IMR-90 (cell line): ENCODE measurements around the gene MTA1. TPM values are rescaled to one million over a fixed set of nuclear protein-coding genes. Genes with fewer than 3 reads are reported as not detected.

Experiments used
- ATAC-seq: fragments of 200-7000 bp; cut with Tn5 transposase; 2 replicates; pipeline ENCODE4 v1.9.1; 2020; ENCODE audit warnings: low read depth, mild to moderate bottlenecking, moderate library complexity
- BruUV-seq: library from RNA; stranded (reverse); fragments of 400-500 nt; replicated peaks from 2 replicates; lab custom pipeline; 2021; lab: Mats Ljungman, UMichigan
- CTCF ChIA-PET: fragments of 300-600 bp; formaldehyde crosslinking; extraction: SDS; loops from one replicate; lab custom pipeline; 2021; ENCODE audit warnings: antibody characterized with exemption; lab: Yijun Ruan, JAX
- POLR2A ChIA-PET: fragments of 300-600 bp; sonication (Branson Sonifier 250); formaldehyde crosslinking; loops from one replicate; lab custom pipeline; 2022; ENCODE audit warnings: antibody characterized with exemption; ENCODE audit not compliant: unreplicated experiment; lab: Charles Lee
- DNase-seq: peaks from one replicate; pipeline ENCODE4 v3.0.0; 2013
- H2AFZ ChIP-seq: replicated peaks from 2 replicates; pipeline ENCODE3; 2013; ENCODE audit warnings: low read length, mild to moderate bottlenecking; ENCODE audit not compliant: poor library complexity
- H2AK5ac ChIP-seq: 2 replicates; pipeline ENCODE4 v1.6.1; 2013; ENCODE audit warnings: low read depth, low read length, inconsistent platforms
- H2AK9ac ChIP-seq: replicated peaks from 2 replicates; pipeline ENCODE3; 2013; ENCODE audit warnings: mild to moderate bottlenecking, low read depth, low read length, moderate library complexity; ENCODE audit not compliant: poor library complexity
- H2BK120ac ChIP-seq: 2 replicates; pipeline ENCODE4 v1.6.1; 2013; ENCODE audit warnings: low read depth, low read length, inconsistent platforms
- H2BK15ac ChIP-seq: 3 replicates; pipeline ENCODE4 v1.6.1; 2013; ENCODE audit warnings: low read depth, low read length, inconsistent platforms
- H2BK20ac ChIP-seq: 2 replicates; pipeline ENCODE4 v1.6.1; 2013; ENCODE audit warnings: low read depth, mild to moderate bottlenecking, inconsistent platforms, low read length, moderate library complexity
- H2BK5ac ChIP-seq: 2 replicates; pipeline ENCODE4 v1.6.1; 2013; ENCODE audit warnings: mild to moderate bottlenecking, low read depth, low read length, inconsistent platforms; ENCODE audit not compliant: poor library complexity, severe bottlenecking
- H3K14ac ChIP-seq: replicated peaks from 2 replicates; pipeline ENCODE4 v1.6.1; 2013; ENCODE audit warnings: low read depth, low read length, inconsistent platforms
- H3K18ac ChIP-seq: 2 replicates; pipeline ENCODE4 v1.6.1; 2013; ENCODE audit warnings: low read depth, low read length, control low read depth
- H3K23ac ChIP-seq: 2 replicates; pipeline ENCODE4 v1.6.1; 2013; ENCODE audit warnings: low read depth, low read length, inconsistent platforms
- H3K27ac ChIP-seq: 2 replicates; pipeline ENCODE4 v1.5.1; 2013; ENCODE audit warnings: mild to moderate bottlenecking, control low read depth, low read length; ENCODE audit not compliant: insufficient read depth
- H3K27me3 ChIP-seq: 2 replicates; pipeline ENCODE4 v1.6.1; 2013; ENCODE audit warnings: low read length; ENCODE audit not compliant: control insufficient read depth, insufficient read depth
- H3K36me3 ChIP-seq: 2 replicates; pipeline ENCODE4 v1.6.1; 2013; ENCODE audit warnings: low read length, mixed read lengths; ENCODE audit not compliant: control insufficient read depth, insufficient read depth
- H3K4ac ChIP-seq: 2 replicates; pipeline ENCODE4 v1.6.1; 2013; ENCODE audit warnings: low read depth, low read length, inconsistent platforms
- H3K4me1 ChIP-seq: 2 replicates; pipeline ENCODE4 v1.6.1; 2013; ENCODE audit warnings: low read length, mixed read lengths; ENCODE audit not compliant: control insufficient read depth, insufficient read depth
- H3K4me2 ChIP-seq: 2 replicates; pipeline ENCODE4 v1.6.1; 2013; ENCODE audit warnings: low read depth, mild to moderate bottlenecking, control low read depth, low read length, moderate library complexity
- H3K4me3 ChIP-seq: 2 replicates; pipeline ENCODE4 v1.5.1; 2013; ENCODE audit warnings: low read depth, mild to moderate bottlenecking, control low read depth, low read length, moderate library complexity; ENCODE audit not compliant: insufficient read depth
- H3K56ac ChIP-seq: 2 replicates; pipeline ENCODE4 v1.6.1; 2013; ENCODE audit warnings: low read length, inconsistent platforms; ENCODE audit not compliant: insufficient read depth; ENCODE audit errors: extremely low read depth
- H3K79me1 ChIP-seq, 2 experiments: 2 replicates each; pipeline ENCODE4 v1.6.1; 2013; ENCODE audit warnings: low read length in 2 of 2, inconsistent platforms in 1 of 2, low read depth in 1 of 2
- H3K9ac ChIP-seq: 2 replicates; pipeline ENCODE4 v1.6.1; 2013; ENCODE audit warnings: low read depth, low read length, control low read depth
- H3K9me1 ChIP-seq: 2 replicates; pipeline ENCODE4 v1.6.1; 2013; ENCODE audit warnings: low read length, inconsistent platforms; ENCODE audit not compliant: insufficient read depth
- H3K9me3 ChIP-seq: 2 replicates; pipeline ENCODE4 v1.6.1; 2013; ENCODE audit warnings: low read length; ENCODE audit not compliant: control insufficient read depth, insufficient read depth
- H4K20me1 ChIP-seq: 2 replicates; pipeline ENCODE4 v1.6.1; 2013; ENCODE audit warnings: low read length, inconsistent platforms; ENCODE audit not compliant: insufficient read depth
- H4K5ac ChIP-seq: 2 replicates; pipeline ENCODE4 v1.6.1; 2013; ENCODE audit warnings: mild to moderate bottlenecking, low read depth, low read length, control low read depth
- H4K8ac ChIP-seq, 2 experiments: 2 replicates each; pipeline ENCODE4 v1.6.1; 2013; ENCODE audit warnings: low read depth in 2 of 2, low read length in 2 of 2, control low read depth in 1 of 2, inconsistent platforms in 1 of 2
- H4K91ac ChIP-seq: 2 replicates; pipeline ENCODE4 v1.6.1; 2013; ENCODE audit warnings: low read depth, low read length, inconsistent platforms; ENCODE audit not compliant: insufficient read depth
- BHLHE40 ChIP-seq: fragments of 150-350 bp; IDR thresholded peaks from 2 replicates; pipeline ENCODE4 v1.6.1; 2016; ENCODE audit warnings: mild to moderate bottlenecking, low read depth, low read length
- CEBPB ChIP-seq: IDR thresholded peaks from 2 replicates; pipeline ENCODE4 v1.6.1; 2012; ENCODE audit warnings: low read depth, low read length, improper control_type of control experiment
- CHD1 ChIP-seq: IDR thresholded peaks from 2 replicates; pipeline ENCODE4 v1.6.1; 2012; ENCODE audit warnings: low read depth, low read length, improper control_type of control experiment
- CTCF ChIP-seq: conservative IDR thresholded peaks from 2 replicates; pipeline ENCODE4 v1.5.1; 2012; ENCODE audit warnings: mild to moderate bottlenecking, low read depth, low read length, improper control_type of control experiment
- ELK1 ChIP-seq: fragments of 150-350 bp; IDR thresholded peaks from 2 replicates; pipeline ENCODE4 v1.6.1; 2016; ENCODE audit warnings: low read depth, mild to moderate bottlenecking, low read length, moderate library complexity, borderline replicate concordance
- MAFK ChIP-seq: IDR thresholded peaks from 2 replicates; pipeline ENCODE4 v1.6.1; 2012; ENCODE audit warnings: low read depth, low read length, improper control_type of control experiment
- MXI1 ChIP-seq: IDR thresholded peaks from 2 replicates; pipeline ENCODE4 v1.6.1; 2012; ENCODE audit warnings: low read depth, mild to moderate bottlenecking, low read length, moderate library complexity, borderline replicate concordance
- POLR2A ChIP-seq: IDR thresholded peaks from 2 replicates; pipeline ENCODE4 v1.6.1; 2012; ENCODE audit warnings: mild to moderate bottlenecking, low read depth, low read length
- RAD21 ChIP-seq: IDR thresholded peaks from 2 replicates; pipeline ENCODE4 v1.6.1; 2012; ENCODE audit warnings: low read length, improper control_type of control experiment
- RFX5 ChIP-seq: IDR thresholded peaks from 2 replicates; pipeline ENCODE4 v1.8.0; 2012; ENCODE audit warnings: low read depth, mild to moderate bottlenecking, low read length, moderate library complexity
- USF2 ChIP-seq: fragments of 150-350 bp; IDR thresholded peaks from 2 replicates; pipeline ENCODE4 v1.6.1; 2017; ENCODE audit warnings: mild to moderate bottlenecking, antibody characterized with exemption, low read length, low read depth
- whole genome bisulfite sequencing, 2 experiments: methylation state at CpG; one replicate each; pipeline versions ENCODE4 v1.1.5 to v1.1.7; 2013; ENCODE audit warnings: missing lambda C conversion rate in 2 of 2; ENCODE audit not compliant: insufficient read length in 1 of 2; ENCODE audit errors: extremely low coverage in 2 of 2; 5-methylcytosine and 5-hydroxymethylcytosine counted together
- dilution Hi-C: fragments of 300-500 bp; cut with HindIII; formaldehyde crosslinking; loops from one replicate; pipeline ENCODE4 v1.14.3; 2018; ENCODE audit warnings: low sequenced_read_pairs; ENCODE audit not compliant: unreplicated experiment
- in situ Hi-C: fragments of 300-500 bp; cut with MboI; formaldehyde crosslinking; loops from 3 replicates; pipeline ENCODE4 v1.14.3; 2019; ENCODE audit warnings: low sequenced_read_pairs, inconsistent platforms, mixed read lengths
- intact Hi-C: fragments of 100-400 bp; cut with micrococcal nuclease; formaldehyde crosslinking; loops from 2 replicates; pipeline ENCODE4 v1.10.0; 2022
- polyA plus RNA-seq, 3 experiments: library from polyadenylated mRNA; depleted of rRNA; stranded (reverse); fragments of >200 nt; gene quantifications; 2 replicates each; pipeline ENCODE4 v1.2.3, GENCODE V29; 2012; ENCODE audit warnings: low replicate concordance in 1 of 3
- total RNA-seq: library from RNA; depleted of rRNA; stranded (reverse); fragments of >200 nt; gene quantifications from 2 replicates; pipeline ENCODE4 v1.2.3, GENCODE V29; 2012

MTA1 gene
- total and polyA plus RNA-seq, 2 of the 4 experiments (the other 2 are of a cell fraction), result 21.5 to 61.6 TPM

GRCh38 chr14:105387530-105387922 is 32.1 kb upstream of the MTA1 start:
- H3K27ac ChIP-seq, result no peak overlapping the region
- in situ Hi-C loops (no loop called here), intact Hi-C loops (no loop called here), dilution Hi-C loops (no loop called here)
- H3K23ac ChIP-seq, result no peak overlapping the region
- no TSS peak for BruUV-seq
- CTCF ChIA-PET, result no interaction called here
- H4K5ac ChIP-seq, result no peak overlapping the region
- no peaks in the 10 kb centered on the region for H3K79me1 ChIP-seq
- no peak overlapping the region for H4K8ac ChIP-seq
- H3K4me2 ChIP-seq, result no peak overlapping the region
- H2BK5ac ChIP-seq, result no peak overlapping the region
- no peak overlapping the region for H3K14ac ChIP-seq
- no peaks in the 10 kb centered on the region for H4K20me1 ChIP-seq
- 90% methylated on average over 8 of the region's 10 CpGs; no CpG with 5 or more reads in 1 of the 2 experiments for WGBS, 2 experiments
- H3K18ac ChIP-seq, result no peak overlapping the region
- peaks cover 29% of the 10 kb centered on the region; the same call in 1 of the 2 replicates for H3K36me3 ChIP-seq
- no peak overlapping the region for H3K9ac ChIP-seq
- TF ChIP-seq BHLHE40, result no peak
- TF ChIP-seq CHD1, result no peak
- no peak for TF ChIP-seq RFX5
- TF ChIP-seq MXI1, result no peak
- TF ChIP-seq CEBPB, result no peak
- TF ChIP-seq ELK1, result no peak
- TF ChIP-seq USF2, result no peak
- TF ChIP-seq CTCF, result no peak
- no peak for TF ChIP-seq RAD21
- no peak for TF ChIP-seq POLR2A
- TF ChIP-seq MAFK, result no peak
- no peak overlapping the region for H2BK20ac ChIP-seq
- no peak overlapping the region for H2BK120ac ChIP-seq
- no peaks in the 10 kb centered on the region for H3K9me3 ChIP-seq
- no peaks in the 10 kb centered on the region for H3K27me3 ChIP-seq
- no peak overlapping the region for H2AFZ ChIP-seq
- H3K4me1 ChIP-seq, result no peaks in the 10 kb centered on the region
- H3K4ac ChIP-seq, result no peak overlapping the region
- no peak for DNase-seq
- ATAC-seq, result no peak
- POLR2A ChIA-PET, result no interaction called here
- no peak overlapping the region for H2BK15ac ChIP-seq
- no peaks in the 10 kb centered on the region for H3K9me1 ChIP-seq
- H3K56ac ChIP-seq, result no peak overlapping the region
- H2AK5ac ChIP-seq, result no peak overlapping the region
- H3K4me3 ChIP-seq, result no peak overlapping the region
- no peak overlapping the region for H2AK9ac ChIP-seq
- H4K91ac ChIP-seq, result no peak overlapping the region
